Measurements from ENCODE around the gene RSPRY1. TPM values are rescaled to one million over a fixed set of nuclear protein-coding genes. Genes with fewer than 3 reads are reported as not detected.

The RSPRY1 gene
- total RNA-seq, 3 donors from 2014 or later = 40.6 to 44.1 (median 42.0) TPM

DNA sequence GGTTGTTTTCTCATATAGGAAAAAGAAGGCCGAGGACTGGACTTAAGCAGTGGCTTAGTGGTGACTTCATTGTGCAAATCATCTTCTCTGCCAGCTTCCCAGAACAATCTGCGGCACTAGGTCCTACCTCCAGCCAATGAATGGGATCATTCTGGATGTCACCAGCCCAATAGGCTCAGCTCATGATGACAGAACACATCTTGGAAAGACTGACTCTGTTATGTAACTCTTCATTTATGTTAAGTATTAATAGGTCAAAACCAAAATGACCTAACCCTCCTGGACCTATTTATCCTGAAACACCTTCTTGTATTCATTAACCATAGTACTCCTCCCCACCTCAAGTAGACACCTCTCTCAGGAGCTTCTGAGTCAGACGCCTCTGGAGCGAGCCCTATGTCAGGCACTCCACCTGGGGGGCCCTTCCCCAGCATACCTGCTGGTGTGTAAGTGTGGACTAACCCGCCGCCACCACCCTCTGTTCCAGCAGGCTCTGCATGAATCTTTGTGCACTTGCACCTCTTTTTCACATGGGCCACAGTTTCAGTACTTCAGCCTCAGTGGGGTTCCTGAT is 66.1 kb downstream of the RSPRY1 start:
- DNase-seq = no peak
- H3K4me1 ChIP-seq (ENCODE audit: low read depth) = no peaks in the 10 kb centered on the region
- H3K9me3 ChIP-seq = no peaks in the 10 kb centered on the region
- intact Hi-C loops (cut with DNase I, micrococcal nuclease) = no loop called here
- TF ChIP-seq, protein P1, sequence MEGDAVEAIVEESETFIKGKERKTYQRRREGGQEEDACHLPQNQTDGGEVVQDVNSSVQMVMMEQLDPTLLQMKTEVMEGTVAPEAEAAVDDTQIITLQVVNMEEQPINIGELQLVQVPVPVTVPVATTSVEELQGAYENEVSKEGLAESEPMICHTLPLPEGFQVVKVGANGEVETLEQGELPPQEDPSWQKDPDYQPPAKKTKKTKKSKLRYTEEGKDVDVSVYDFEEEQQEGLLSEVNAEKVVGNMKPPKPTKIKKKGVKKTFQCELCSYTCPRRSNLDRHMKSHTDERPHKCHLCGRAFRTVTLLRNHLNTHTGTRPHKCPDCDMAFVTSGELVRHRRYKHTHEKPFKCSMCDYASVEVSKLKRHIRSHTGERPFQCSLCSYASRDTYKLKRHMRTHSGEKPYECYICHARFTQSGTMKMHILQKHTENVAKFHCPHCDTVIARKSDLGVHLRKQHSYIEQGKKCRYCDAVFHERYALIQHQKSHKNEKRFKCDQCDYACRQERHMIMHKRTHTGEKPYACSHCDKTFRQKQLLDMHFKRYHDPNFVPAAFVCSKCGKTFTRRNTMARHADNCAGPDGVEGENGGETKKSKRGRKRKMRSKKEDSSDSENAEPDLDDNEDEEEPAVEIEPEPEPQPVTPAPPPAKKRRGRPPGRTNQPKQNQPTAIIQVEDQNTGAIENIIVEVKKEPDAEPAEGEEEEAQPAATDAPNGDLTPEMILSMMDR (IDR thresholded peaks at IDR 0.05) = no peak
- H3K4me3 ChIP-seq = no peak overlapping the region
- peaks cover 5% of the 10 kb centered on the region for H3K36me3 ChIP-seq (ENCODE audit: low read depth)
- no peak for ATAC-seq

DNA sequence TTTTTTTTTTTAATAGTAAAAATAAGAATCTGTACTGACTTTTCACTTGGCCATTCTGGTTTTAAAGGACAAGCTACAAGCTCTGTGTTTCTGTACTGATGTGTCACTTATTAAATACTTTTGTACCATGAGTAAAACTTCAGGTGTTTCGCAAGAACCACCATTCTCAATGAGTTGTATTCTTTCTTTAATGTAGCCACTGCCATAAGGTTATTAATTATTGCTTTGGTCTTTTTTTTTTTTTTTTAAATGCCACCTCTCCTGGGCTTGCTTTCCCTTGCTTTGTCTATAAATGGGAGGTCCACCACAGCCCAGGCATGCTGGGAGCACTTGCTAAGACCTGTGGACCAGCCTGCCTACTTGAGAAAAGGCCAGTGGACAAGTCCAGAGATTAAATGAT is 67.3 kb downstream of the RSPRY1 start:
- TF ChIP-seq, protein P1 (IDR thresholded peaks at IDR 0.05) = no peak
- no peak for DNase-seq
- ATAC-seq = no peak

DNA sequence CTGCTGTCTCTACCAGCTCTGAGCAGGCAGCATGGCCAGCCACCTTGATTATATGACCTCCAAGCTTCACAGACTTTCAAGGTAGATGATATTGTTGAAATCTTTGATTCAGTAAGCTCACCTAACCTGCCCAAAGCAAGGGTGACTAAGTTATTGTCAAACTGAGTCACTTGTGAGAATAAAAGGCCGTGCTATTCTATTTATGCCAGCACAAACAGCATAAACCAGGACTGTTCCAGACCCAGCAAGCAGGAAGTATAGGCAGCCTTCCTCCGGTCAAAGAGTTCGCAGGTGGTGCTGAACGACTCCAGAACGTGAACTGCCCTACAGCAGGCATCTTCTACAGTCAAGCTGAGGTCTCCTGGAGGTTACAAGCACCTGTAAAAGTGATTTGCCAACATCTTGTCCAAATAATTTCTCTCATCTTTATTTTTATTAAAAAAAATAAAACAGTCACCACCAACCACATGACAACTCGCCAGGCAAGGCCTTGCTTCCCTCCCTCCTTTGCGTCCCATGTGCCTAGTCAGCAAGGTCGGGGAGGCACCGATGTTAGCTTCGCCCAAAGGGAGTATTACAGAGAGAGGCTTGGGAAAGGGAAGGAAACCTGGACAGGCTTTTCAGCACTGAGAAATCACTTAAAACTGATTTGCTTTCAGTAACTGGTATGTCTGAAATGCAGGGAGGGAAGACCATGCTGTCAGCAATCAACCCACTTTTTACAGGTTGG is 69.7 kb downstream of the RSPRY1 start:
- DNase-seq (no peak), ATAC-seq (peak; percentile 59)
- Histone ChIP-seq H3K4me3 (no peak overlapping the region), H3K4me1 (ENCODE audit: low read depth) (no peaks in the 10 kb centered on the region), H3K36me3 (ENCODE audit: low read depth) (no peaks in the 10 kb centered on the region), H3K9me3 (no peaks in the 10 kb centered on the region)
- TF ChIP-seq, protein P1 (IDR thresholded peaks at IDR 0.05) = no peak
- intact Hi-C loops (cut with DNase I, micrococcal nuclease) = no loop called here

More for the DNA sequence above, 67.3 kb downstream of the RSPRY1 start:
- no peak overlapping the region for H3K4me3 ChIP-seq
- no peaks in the 10 kb centered on the region for H3K9me3 ChIP-seq
- intact Hi-C loops (cut with DNase I, micrococcal nuclease) = no loop called here
- H3K36me3 ChIP-seq (ENCODE audit: low read depth) = peaks cover 5% of the 10 kb centered on the region
- H3K4me1 ChIP-seq (ENCODE audit: low read depth) = no peaks in the 10 kb centered on the region

DNA sequence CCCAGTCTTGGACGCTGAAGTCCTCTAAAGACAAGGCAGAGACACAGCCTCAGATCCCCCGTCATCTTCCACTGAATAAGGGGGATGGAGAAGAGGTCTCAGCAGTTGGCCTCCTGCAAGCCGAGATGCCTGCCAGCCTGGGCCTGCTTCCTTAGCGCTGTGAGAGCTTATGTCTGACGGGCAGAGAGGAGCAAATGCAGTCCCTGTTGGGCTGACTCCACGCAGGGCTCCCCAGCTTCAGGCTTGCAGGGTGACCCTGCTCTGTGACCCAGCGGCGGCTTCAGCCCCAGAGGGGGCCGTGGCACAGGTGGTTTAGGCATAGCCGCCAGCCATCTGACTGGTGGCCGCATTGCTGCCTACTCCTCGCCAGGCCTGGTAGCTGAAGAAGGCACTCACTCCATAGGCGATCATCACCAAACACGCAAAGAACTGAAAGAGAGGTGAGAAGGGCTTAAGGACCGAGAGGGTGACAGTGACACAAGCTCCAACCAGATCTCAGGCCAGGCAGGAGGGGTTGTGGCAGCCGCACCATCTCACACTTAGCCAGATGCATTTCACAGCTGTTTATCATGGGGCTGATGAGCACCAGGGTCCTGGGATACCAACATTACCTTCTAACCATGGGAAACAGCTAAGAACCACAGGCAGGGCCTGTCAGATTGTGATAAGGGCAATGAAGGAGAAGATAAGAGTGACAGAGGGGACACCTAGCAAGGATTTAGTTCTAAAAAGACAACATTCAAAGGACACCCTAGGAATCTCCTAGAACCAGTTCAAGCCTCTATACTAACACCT is 70.7 kb downstream of the RSPRY1 start:
- H3K4me3 ChIP-seq = no peak overlapping the region
- H3K4me1 ChIP-seq (ENCODE audit: low read depth) = no peaks in the 10 kb centered on the region
- intact Hi-C loops (cut with DNase I, micrococcal nuclease) = no loop called here
- TF ChIP-seq, protein P1 (IDR thresholded peaks at IDR 0.05) = no peak
- H3K36me3 ChIP-seq (ENCODE audit: low read depth) = no peaks in the 10 kb centered on the region
- no peaks in the 10 kb centered on the region for H3K9me3 ChIP-seq
- peak in 1 of 3 donors; percentile 22 for DNase-seq
- no peak for ATAC-seq

DNA sequence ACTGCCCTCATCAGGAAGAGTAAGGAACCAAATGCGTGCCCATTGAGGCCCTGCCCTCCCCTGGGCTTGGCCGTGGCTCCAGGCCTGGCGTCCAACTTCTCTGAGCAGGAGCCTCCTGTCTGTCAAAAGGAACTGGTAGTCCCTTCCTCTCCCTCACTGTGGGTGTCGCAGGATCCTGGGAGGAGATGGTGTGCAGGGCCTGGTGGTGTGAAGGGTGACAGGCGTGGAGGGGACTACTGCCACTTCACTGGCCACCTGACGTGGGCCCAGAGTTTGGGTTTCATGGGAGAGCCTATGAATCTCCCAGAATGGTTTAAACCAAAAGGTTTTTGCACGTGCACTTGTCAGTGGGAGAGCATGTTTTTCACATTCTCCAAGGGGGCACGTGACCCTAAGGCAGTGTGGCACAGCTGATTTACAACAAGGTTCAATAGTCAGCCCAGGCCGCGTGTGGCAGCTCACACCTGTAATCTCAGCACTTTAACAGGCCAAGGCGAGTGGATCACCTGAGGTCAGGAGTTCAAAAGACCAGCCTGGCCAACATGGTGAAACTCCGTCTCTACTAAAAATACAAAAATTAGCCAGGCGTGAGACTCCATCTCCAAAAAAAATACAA is 71.4 kb downstream of the RSPRY1 start:
- H3K9me3 ChIP-seq = no peaks in the 10 kb centered on the region
- H3K36me3 ChIP-seq (ENCODE audit: low read depth) = no peaks in the 10 kb centered on the region
- H3K4me1 ChIP-seq (ENCODE audit: low read depth) = no peaks in the 10 kb centered on the region
- intact Hi-C loops (cut with DNase I, micrococcal nuclease) = no loop called here
- DNase-seq = peak in 1 of 3 donors; percentile 21
- TF ChIP-seq, protein P1 (IDR thresholded peaks at IDR 0.05) = no peak
- ATAC-seq = no peak
- no peak overlapping the region for H3K4me3 ChIP-seq

Data from mucosa of descending colon (tissue), 3 donors.